Measurements from ENCODE around the gene DDIT4.
"Not testable (repeated sequence)": the region's sequence is repeated elsewhere in the genome, so short reads cannot be mapped to it uniquely, and the experiment has no call there.

The DDIT4 gene

DNA sequence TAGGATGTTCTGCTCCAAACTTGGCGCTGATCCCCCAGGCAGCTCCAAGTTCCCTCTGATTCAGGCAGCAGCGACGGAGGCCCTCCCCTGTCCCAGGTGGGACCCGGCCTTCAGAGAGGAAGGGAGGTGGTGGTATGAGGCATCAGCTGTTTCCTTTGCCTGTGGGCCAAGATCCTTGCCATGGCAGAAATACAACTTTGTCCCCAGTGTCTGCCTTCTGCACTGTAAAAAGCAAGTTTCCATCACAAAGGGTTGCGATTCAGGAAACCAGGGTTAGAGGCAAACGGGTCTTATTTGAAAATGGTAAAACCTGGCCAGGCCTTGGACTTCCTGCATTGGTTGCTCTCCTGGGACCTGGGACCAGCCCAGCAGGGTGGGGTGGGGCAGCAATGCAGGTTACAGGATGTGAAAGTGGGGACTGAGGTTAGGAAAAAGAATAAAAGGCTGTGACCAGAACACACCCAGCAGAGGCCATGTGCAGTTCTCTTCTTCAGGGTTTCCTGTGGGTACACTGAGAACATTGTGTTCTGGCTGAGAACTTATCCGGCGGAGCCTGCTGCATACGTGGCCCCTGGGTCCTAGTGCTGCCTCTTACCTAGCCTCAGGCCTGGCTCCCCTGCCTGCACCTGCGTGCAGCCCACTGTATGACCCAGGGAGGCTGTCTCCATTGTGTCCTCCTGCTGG, 25.1 kb upstream of the DDIT4 start:
- DNase-seq (ENCODE audit: low read depth in 2 of 3, low spot score in 1 of 3) = peak; percentile 49 to 60 (median 50)

DNA sequence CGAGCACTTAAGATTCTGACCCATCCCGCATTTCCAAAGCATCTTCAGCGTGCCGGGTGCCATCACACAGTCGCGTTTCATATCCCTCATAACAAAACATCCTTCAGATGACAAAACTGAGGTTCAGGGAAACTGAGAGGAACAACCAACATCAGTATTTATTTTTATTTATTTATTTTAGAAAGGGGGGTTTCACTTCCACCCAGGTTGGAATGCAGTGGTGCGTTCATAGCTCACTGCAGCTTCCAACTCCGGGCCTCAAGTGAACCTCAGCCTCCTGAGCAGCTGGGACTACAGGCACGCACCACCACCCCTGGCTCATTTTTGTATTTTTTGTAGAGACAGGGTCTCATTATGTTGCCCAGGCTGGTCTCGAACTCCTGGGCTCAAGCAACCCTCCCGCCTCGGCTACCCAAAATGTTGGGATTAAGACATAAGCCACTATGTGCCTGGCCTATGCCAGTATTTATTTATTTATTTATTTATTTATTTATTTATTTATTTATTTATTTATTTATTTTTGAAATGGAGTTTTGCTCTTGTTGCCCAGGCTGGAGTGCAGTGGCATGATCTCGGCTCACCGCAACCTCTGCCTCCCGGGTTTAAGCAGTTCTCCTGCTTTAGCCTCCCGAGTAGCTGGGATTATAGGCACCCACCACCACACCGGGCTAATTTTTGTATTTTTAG, 24.4 kb upstream of the DDIT4 start:
- not testable (repeated sequence) for DNase-seq (ENCODE audit: low read depth in 2 of 3, low spot score in 1 of 3)

DNA sequence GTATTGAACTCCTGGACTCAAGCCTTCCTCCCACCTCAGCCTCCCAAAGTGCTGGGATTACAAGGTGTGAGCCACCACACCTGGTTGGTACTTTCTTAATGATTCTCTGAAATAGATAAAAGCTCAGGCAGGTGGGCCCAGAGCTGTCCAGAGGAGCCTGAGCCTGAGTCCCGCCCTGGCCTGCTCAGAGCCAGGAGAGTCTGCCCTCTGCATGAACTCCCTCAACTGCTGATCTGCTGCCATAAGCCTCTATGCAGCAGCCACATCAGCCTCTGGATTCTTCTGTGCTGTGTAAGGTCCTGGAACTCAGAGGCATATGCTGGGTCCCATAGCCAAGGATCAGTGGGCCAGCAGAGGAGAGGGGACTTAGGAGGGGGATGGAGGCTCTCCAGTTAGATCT, 23.1 kb upstream of the DDIT4 start:
- DNase-seq (ENCODE audit: low read depth in 2 of 3, low spot score in 1 of 3) = no peak

DNA sequence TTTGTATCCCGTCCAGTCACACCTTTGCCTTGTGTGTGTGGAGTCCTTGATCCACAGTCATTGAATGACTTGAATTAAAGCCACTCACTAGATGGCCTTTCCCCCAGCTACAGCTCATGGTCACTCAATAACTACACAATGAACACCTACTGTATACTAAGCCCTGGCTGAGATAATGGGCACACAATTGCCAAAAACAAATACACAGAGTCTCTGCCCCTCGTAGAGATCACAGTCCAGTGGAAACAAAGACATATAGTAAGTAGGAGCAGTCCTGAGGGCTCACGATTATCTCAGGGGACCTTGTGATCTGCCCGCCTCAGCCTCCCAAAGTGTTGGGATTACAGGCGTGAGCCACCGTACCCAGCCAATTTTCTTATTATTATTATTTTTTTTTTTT, 22.1 kb upstream of the DDIT4 start:
- no peak for DNase-seq (ENCODE audit: low read depth in 2 of 3, low spot score in 1 of 3)

DNA sequence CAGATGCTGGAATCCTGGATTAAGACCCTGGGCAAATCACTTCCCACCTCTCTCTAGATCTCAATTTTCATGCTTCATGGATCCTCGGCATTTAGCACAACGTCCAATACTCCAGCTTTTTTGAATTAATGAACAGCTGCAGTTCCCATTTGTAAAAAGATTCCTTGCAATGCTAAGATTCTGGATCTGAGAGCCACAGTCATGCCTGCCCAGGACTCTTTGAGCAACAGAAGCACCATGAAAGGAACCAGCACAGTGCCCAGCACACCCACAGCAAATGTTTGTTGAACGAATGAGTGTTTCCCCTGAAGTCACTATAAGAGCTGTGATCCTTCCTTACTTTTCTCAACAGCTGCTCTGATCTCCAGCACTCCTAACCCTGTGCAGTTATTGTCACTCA, 20.8 kb upstream of the DDIT4 start:
- no peak for DNase-seq (ENCODE audit: low read depth in 2 of 3, low spot score in 1 of 3)

DNA sequence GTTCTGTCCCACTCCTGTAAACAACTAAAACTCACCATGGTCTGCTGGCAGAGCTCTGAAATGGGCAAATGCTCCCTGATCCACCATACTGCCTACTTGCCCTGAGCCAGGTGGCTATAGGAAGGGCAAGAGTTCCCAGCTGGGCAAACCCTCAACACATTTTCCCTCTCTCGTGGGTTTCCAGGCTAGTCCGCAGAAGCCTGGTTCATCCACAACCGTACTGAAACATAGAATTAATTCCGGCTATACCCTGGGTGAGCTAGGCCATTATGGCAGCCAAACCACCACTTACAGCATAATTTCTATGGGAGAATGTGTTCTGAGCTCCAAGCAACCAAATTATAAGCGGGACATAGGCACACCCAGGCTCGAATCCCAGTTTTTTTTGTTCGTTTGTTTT, 20.1 kb upstream of the DDIT4 start:
- DNase-seq (ENCODE audit: low read depth in 2 of 3, low spot score in 1 of 3) = no peak

DNA sequence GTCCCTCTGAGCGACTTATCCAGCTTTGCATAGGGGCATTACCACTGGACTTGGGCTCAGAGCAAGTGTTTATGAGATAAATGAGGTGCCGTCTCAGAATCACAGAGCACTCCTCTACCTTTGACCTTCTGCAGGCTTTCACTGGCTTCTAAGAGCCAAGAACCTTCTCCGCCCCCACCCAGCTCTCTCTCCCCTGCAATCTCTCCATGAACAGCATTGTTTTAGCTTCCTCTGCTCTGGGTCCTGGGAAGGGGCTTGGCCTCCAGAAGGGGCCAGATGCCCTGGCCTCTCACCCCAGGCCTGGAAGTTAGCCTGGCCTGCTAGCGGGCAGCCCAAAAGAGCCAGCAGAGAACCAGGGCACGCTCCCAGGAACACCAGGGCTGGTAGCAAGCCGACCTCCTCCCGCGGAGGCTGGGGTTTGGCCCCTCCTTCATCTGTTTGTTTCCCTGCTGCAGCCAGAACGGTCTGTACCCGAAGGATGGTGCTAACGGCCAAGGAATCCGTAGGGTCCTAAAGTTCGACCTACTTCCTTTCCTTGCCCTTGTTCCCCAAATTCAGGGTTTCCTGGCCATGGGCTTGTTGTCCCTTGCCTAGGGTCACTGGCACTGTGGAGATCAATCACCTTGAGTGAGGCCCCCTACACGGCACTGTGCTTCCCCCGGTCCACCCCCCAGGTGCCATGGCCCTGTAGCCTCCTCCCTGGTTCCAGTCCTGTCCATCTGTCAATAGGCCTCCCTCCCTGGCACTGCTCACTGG, 18.7 kb upstream of the DDIT4 start:
- DNase-seq (ENCODE audit: low read depth in 2 of 3, low spot score in 1 of 3) = no peak

DNA sequence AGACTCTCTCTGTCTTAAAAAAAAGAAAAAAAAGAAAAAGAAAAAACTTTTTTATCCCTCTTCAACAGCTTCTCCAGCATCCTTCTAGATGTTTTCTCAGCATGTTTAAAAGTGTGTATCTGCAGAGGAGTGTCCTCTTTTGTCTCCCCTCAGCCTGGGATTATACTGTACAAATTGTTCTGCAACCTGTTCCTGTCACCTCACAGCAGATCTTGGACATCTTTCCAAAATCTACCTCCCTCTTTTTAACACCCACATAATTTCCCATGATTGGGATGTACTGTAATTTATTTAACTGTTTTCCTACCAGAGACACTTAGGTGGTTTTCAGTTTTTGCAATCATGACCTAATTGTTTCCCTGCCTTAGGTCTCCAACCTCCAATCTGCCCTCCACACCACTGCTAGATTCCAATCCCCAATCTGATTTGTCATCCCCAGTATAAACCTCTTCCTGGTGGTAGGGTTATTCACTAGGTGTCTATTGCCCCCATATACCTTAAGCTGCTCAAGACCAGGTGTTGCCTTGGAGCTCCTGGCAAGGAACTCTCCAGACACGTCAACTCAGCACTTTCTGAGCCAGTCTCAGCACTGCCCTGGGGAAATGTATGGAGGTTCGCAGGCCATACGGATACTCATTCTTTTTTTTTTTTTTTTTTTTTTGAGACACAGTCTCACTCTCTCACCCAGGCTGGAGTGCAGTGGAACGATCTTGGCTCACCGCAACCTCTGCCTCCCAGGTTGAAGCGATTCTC, 17.6 kb upstream of the DDIT4 start:
- no peak for DNase-seq (ENCODE audit: low read depth in 2 of 3, low spot score in 1 of 3)

DNA sequence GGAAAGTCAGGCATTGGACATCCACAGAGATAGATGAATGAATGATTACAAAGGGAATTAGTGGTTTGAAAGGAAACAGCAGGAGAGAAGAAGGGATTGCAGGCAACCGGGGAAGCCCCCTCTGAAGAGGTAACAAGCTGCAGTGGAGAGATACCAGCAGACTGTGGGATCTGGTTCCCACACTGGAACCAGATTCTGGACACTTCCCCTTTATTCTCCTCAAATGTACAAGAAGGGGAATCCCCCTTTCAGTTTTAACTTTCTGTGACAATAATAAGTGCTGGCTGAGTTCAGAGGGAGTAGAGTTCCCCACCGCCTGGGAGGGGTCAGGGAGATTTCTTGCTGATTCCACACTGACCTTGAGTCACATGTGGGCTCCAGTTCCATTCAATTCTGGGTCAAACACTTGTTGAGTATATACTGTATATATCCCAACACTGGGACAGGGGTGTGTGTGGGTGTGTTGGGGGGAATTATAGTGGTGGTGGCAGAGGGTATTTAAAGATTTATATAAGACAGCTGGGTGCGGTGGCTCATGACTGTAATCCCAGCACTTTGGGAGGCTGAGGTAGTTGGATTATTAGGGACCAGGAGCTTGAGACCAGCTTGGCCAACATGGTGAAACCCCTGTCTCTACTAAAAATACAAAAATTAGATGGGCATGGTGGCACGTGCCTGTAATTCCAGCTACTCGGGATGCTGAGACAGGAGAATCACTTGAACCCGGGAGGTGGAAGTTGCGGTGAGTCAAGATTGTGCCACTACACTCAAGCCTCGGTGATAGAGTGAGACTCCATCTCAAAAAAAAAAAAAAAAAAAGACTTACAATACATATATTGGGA, 16.5 kb upstream of the DDIT4 start:
- no peak for DNase-seq (ENCODE audit: low read depth in 2 of 3, low spot score in 1 of 3)

DNA sequence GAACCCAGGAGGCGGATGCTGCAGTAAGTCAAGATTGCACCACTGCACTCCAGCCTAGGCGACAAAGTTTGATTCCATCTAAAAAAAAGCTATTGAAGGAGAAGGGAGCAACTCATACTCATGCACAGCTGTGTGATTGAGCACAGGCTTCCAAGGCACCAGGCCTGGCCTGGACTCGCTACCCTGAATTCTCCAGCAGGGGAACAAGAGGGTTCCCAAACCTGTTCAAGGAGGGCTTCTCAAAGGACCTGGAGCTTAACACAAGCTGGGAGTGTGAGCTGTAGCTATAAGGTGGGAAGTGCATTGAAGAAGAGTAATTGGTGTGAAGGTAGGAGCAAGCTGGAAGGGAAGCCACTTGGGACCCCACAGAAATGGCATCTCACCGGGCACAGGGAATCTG, 15.1 kb upstream of the DDIT4 start:
- DNase-seq (ENCODE audit: low read depth in 2 of 3, low spot score in 1 of 3) = no peak

DNA sequence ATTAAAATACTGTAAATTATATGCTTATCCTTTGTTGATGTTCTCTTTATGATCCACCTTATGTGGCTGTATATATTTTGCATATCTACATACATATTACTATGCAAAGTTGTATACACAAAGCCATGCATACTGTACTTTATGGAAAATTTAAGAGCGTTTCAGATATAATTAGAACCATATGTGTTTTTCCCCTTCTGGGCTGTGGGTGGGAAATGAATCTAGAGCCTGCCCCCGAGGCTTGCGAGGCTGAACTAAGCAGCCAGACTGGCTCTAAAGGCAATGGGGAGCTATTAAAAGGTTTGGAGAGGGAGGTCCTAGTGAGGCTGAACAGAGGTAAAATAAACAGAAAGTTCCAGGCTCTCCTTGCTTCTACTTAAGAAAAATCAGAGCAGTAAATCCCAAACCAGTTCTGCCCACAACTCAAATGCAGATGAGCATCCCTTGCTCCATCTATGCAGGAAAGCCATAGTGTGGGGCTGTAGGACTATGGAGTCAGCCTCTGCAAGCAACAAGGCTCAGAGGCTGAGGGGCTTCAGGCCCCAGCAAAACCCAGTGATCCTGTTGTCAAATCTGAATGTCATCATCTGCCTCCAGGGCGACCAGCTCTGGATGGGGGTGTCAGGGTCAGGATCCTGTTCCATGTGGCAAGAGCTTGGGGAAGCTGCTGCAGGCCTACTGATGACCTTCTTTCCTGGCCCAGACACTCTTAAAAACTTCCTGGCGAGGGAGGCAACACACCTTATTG, 14.1 kb upstream of the DDIT4 start:
- no peak for DNase-seq (ENCODE audit: low read depth in 2 of 3, low spot score in 1 of 3)

DNA sequence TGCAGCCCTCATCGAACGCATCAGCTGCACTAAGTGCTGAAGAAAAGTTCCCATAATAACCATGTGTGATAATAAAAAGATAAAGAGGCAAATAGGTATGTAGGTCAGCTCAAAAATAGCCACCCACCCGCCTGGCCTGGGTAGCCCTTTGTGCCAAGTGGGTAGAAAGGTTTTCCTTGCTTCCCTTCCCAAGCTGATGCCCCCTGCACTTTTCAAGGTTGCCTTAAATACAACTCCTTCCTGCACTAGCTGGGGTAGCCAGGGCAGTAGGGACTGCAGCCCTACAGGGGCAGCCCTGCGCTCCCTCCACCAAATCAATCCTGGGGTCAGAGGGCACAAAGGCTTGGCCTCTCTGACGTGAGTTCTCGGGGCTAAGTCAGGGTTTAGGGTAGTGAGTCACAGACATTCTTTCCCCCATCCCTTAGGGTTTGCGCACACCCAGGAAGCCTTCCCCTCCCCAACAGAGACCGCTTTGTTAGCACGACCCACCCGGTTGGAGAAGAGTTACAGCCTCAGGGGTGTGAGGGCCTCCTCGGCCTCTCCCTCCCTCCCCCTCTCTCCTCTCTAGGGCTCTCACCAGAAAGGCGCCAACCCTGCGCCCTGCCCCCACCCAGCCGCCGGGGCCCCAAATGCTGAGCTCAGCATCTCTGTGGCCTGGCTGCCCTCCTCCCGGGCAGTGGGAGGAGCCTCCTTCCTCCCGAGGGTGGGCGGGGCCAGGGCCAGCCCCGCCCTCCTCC, 13.3 kb upstream of the DDIT4 start:
- DNase-seq (ENCODE audit: low read depth in 2 of 3, low spot score in 1 of 3) = peak; percentile 85 to 92 (median 89)

DNA sequence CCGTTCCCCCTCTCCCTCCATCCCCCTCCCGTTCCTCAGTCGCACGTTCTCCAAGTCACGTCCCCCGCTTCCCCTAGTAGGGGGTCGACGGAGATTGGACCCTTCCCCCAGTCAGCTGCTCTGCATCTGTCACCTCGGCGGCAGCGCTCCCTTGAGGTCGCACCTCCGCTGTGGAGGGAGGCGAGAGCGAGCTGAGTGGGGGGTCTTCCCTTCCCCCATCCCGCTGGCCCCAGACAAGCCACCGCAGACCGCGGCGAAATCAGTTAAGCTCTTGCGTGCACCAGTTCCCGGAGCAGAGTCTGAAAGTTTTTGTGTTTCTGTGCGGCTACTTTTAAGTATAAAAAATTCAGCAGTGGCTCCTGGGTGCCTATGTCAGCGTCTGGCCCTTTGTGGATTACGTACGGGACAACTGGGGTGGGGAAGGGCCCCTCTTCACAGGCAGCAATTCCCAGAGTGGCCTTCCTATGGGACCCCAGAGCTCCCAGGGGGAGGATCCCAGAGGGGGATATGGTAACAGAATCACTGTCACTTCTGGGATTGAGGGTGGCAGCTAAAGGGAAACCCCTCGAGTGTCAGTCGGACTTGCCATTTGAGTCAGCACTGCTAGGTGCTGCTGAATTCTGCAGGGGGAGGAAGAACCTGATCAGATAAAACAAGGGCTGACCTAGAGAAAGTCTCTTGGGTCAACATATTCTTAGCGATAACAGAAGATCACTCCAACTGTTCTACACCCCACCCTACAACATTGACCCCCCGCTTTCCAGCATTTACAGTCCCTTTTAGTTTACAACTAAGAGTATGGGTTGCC, 12.5 kb upstream of the DDIT4 start:
- peak; percentile 42 to 72 (median 54) for DNase-seq (ENCODE audit: low read depth in 2 of 3, low spot score in 1 of 3)

DNA sequence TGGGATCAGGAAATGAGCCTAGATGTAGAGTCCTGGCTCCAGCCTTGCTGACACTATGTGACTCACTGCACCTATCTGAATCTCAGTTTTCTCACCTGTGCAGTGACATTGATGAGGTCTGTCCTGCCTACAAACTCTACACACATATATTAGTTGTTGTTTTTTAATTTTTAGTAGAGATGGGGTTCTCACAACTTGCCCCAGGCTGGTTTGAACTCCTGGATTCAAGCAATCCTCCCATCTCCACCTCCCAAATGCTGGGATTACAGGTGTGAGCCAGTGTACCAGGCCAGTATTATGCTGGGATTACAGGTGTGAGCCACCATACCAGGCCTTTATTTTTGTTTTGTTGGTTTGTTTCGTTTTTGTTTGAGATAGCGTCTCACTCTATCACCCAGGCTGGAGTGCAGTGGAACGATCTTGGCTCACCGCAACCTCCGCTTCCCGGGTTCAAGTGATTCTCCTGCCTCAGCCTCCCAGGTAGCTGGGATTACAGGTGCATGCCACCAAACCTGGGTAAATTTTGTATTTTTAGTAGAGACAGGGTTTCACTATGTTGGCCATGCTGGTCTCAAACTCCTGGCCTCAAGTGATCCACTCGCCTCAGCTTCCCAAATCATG, 11.8 kb upstream of the DDIT4 start:
- DNase-seq (ENCODE audit: low read depth in 2 of 3, low spot score in 1 of 3) = no peak

DNA sequence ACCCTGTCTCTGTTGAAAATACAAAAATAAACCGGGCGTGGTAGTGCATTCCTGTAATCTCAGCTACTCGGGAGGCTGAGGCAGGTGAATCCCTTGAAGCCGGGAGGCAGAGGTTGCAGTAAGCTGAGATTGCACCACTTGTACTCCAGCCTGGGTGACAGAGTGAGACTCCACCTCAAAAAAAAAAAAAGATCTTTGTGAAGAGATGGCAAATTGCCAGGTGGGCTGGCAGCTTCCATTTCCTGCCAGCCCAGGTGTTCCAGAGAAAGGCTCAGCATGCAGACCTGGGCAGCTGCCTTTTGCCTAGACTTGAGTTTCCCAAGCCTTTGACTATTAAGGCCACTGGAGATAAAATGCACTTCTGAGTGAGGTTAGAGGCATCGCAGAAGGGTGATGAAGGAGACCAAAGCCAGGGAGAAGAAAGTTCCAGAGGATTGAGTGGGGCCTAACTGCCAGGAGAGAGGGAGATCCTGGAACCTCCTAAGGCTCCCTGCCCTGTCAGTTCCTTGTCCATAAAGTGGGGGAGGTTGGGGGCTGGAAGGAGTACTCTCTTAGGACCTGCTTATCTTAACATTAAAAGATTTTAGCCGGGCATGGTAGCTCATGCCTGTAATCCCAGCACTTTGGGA, 10.0 kb upstream of the DDIT4 start:
- DNase-seq (ENCODE audit: low read depth in 2 of 3, low spot score in 1 of 3) = no peak

DNA sequence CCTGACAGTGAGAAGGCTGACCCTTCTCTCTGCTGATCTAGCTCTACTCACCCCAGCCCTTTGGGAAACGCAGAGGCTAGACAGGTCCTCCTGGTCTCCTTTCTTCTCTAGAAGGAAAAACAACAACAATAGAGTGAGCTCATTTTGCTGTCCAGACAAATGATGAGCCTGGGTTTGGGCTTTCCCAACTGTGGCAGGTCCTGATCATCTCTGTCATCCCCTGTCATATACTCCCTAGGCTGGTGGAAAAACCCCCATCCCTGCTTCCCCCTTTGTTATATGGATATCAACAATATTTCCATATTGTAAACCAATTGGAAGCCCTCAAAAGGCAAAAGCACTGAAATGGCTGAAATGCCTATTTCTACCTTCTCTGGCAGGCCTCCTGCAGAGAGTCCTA, 9.2 kb upstream of the DDIT4 start:
- DNase-seq (ENCODE audit: low read depth in 2 of 3, low spot score in 1 of 3) = no peak

DNA sequence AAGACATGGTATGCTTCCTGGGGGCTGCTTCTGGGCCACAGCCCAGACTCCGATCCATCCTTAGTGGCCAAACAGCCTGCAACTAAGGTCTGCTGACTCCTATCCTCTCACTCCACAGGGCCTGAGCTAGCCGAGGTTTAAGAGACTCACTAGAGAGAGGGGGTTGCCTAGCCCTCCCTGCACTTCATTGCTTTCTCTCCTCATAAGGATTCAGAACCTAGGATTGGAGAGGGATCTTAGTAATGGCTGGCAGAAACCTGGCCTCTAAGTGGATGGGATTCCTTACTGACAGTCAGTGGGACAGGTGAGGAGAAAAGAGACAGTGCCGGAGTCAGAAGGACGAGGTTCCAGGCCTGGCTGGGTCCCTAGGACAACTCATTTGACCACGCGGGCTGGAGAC, 8.2 kb upstream of the DDIT4 start:
- DNase-seq (ENCODE audit: low read depth in 2 of 3, low spot score in 1 of 3) = no peak
